Stimulated activated CD4-positive, alpha-beta T cell treated with anti-CD3 and anti-CD28 coated beads, Interleukin-1b, Interleukin-23, amount 100 ng/mL, for 4 hours (primary cell): ENCODE results near the gene TRAF3IP3.

Experiments
- DNase-seq, 2 donors: peaks; one replicate each; pipeline ENCODE4 v3.0.0-alpha.2; 2020; ENCODE audit warnings: low read depth in 2 of 2

Gene TRAF3IP3

DNA sequence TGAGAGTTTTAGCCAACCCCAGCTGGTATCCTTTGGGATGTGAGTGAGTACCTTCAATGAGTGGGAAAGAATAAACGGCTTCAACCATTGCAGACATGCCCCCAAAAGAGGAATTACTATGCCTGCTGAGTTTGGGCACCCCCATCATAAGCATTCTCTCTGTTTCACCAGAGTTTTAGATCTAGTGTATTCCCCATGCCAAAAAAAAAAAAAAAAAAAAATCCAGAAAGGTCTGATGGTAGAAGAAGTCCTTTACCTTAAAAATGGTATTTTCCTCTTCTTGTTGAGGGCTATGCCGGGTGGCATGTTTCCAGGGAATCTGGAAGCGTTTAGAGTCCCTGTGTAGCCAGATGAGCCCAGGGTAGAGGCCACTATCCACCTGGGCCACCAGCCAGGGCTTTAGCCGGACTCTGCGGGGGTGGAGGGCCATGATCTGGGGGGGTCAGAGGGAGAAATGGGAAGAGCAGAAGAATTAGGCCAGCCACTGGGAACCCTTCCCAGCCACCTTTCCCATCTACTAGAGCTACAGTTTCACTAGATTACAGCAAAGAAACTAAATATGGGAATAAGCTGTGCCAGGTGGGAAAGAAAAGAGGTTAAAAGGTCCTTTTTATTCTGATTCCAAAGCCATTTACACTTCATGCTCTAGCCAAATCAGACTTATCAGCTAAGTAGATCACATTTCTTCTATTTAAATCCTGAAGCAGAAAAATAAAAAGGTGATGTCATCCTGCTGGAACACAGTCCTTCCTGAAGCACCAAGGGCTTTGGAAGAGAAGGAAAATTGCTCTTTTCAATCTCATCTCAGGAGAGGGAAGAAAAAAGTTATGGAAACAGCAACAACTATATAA lies 45.4 kb downstream of the TRAF3IP3 start:
- no peak for DNase-seq

DNA sequence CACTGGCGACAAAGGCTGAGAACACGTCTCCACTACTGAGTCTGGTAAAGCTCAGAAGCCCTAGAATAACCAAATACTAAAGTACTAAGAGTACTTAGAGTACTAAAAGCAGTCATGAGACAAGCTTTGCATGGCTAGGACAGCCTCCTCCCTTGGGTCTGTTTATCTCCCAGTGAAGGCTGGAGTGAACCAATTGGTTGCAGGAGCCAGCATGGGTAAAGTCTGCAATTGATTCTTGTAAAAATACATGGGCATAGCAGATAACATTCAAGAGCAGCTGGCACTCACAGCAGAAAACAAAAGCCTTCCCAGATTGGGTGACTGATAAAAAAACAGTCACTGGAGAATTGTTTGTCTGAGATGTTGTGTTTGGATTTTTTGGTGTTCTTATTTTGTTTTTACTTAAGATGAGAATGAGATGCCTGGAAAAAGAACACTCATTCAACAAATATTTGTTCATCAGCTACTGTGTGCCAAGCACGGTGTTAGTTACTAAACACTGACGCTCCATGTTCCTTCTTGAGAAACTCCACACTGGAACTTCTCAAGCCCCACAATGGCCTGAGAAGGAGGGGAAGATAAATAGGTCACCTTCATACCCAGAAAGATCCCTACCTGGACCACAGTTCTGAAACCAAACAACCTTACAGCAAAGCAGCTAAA lies 46.4 kb downstream of the TRAF3IP3 start:
- DNase-seq, result no peak

DNA sequence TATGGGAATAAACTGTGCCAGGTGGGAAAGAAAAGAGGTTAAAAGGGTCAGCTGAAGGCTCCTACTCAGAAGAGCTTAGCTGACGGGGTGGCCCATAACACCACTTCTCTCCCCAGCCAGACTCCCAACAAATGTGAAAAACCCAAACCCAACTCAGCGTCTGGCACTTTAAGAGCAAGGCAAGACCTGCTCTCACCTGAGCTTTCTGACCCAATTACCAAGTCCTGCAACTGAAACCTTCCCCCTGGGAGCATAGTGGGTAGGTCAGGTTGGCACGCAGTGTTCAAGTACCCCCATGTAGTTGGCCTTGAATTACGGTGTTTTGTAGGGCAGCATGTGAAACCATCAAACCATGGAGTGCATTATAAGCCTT lies 46.9 kb downstream of the TRAF3IP3 start:
- no peak for DNase-seq

DNA sequence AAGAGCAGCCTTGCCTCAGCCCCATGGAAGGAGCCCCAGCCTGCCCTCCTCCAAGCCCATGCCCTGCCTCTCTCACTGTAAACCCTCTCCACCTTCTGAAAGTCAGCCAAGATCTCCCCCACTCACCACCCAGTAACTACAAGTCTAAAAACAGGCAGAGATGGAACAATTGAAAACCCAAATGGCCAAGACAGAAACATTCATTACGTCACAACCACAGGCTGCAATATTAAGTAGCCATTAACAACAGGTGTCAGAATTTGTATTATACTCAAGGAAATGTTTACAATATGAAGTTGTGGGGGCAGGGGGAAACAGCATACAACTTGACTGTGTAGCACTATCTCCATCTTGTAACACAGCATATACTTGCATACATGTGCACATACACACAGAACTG lies 47.7 kb downstream of the TRAF3IP3 start:
- no peak for DNase-seq

DNA sequence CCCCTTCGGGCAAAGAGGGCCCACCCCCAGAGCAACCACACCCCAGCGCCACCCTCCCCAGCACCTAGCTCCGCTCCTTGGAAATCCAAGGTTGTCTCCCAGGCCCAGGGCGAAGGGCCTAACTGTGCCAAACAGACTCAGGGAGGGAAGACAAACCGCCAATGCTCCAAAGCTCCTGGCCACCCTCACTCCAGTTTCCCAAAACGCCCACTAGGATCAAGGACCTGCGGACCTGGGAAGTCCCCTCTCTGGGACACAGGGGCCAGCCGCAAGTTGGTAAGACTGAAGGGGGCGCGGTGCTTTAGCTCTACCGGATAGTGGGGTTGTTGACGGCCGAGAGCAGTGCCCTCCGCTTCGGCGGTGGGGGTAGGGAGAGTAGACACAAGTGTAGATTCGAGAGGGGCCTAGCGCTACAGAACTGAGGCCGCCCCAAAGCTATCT lies 49.5 kb downstream of the TRAF3IP3 start:
- no peak for DNase-seq

DNA sequence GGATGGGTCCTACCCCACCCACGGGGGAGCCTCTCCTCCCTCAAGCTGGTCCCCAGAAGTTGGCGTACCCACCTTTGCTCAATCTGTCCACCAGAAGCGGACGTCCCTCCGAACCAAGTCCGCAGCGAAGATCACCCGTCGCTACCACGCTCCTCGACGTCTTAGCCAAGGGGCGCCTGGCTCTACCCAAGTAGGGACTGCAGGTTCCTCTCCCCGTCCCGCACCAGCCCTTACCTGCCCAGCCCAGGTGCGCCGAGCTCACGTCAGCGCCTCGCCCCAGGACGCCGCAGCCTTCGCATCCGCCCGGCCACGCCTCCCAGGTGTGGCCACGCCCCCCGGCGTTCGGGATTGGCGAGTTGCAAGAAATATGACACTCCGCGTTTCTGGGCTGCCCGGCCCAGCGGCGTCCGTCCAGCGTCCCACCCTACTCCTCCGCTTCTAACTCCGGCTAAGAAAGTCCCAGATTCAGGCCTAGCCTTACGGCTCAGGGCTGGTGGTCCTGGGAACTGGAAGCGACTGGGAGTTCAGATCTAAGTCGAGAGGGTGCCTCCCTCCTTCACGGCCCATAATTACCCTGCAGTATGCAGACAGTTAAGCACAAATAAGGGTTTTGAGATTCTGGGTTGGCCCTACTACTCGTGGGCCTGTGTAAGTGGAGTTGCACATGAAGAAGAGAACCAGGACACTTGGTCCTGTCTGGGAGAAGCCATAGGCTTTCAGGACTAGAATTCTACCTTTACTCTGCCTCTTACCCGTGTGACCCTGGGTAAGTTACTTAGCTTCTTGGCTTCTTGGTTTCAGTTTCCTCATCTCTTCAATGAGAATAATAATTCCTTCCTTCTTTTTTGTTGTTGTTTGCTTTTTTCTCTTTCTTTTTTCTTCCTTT lies 50.3 kb downstream of the TRAF3IP3 start, which contains the start of gene IRF6:
Gene IRF6, minus strand, starts transcription at position 268 of the 886 bp plus-strand sequence. CDS start 4,729 bp downstream, outside the sequence.
- DNase-seq, result peak; percentile 58 to 61

DNA sequence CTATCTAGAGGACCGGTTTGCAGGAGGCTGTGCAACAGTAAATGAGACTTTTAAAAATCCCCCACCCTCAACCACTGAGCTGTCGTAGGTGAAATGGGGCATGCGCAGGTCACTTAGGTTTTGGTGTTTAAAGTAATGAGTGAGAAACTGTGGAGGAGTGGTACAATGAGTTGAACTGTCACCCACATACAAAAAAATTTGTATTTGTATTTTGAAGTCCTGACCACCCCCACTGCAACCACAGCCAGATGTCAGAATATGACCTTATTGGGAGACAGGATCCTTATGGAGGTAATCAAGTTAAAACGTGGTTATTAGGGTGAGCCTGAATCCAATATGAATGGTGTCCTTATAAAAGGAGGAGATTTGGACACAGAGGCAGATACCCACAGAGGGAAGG lies 51.7 kb downstream of the TRAF3IP3 start:
- no peak for DNase-seq

DNA sequence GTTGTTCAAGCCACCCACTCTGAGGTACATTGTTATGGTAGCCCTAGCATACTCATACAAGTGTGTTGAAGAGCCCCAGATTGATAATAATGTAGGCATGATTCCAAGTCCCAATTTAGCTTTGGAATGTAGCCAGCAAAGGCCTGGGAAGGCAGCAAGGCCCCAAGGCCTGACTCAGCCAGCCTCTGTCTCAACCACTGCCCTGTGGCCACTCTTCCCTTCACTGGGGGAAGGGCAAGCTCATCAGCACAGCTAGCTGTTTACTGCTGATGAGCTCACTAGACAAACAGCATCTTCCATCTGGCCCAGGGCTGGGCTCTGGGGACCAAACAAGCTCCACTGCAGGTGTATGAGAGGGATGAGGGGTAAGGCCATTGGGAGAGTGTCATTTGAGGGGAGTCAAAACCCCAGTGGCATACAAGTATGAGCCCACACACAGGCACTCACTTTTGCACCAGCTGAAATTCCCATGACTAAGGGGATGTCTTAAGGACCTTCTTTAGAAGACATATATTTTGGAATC lies 52.3 kb downstream of the TRAF3IP3 start:
- no peak for DNase-seq

DNA sequence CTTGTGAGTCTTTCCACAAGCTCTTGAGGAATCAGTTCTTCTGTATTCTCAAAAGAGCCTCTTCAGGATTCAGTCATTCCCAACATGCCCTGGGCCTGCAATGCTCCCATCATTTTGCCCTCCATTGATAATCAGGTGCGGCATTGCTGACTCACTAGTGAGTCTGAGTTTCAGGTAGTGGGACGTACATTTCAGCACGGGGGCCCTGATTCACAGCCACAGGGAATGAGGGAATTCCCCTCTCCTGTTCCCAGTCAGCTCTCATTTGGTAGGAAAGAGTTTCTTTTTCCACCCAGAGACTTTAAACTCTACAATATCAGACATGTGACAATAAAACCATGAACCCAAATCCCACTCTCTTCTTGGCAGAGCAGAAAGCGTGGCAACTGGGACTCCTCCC lies 53.8 kb downstream of the TRAF3IP3 start:
- DNase-seq, result no peak

DNA sequence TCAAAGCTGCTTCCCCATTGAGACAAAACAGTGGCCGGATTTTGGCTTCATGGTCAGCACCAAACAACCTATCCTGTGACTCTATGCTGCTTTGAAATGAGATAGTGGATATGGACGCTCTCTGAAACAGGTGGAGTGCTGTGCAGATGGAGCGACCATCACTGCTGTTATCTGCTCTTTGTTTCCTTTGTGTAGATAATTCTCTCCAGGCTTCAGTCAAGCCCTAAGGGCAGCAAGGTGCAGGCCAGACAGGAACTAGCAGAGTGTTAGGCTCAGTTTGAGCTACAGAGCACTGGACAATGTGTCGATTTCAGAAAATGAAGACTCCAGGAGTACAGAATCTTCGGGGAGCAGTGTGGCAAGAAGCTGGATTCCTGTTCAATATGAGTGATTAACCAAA lies 54.9 kb downstream of the TRAF3IP3 start:
- DNase-seq, result no peak

DNA sequence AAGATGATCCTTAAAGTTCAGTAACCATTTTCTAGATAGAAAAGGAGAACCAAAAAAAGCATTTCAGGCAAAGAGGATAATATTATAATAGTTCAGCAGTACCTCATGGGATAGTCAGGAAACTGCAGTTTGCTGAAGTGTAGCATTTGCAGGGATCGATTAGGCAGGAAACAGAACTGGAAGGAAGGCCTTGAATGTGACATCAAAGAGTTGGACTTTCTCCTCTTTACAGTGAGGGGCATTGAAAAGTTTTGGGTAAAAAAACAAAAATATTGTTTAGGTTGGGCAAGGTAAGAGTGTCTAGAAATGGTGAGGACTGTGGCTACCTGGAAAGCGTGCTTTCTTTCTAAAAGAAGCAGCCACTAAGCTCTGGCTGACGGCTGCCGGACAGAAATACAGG lies 58.0 kb downstream of the TRAF3IP3 start:
- no peak for DNase-seq

DNA sequence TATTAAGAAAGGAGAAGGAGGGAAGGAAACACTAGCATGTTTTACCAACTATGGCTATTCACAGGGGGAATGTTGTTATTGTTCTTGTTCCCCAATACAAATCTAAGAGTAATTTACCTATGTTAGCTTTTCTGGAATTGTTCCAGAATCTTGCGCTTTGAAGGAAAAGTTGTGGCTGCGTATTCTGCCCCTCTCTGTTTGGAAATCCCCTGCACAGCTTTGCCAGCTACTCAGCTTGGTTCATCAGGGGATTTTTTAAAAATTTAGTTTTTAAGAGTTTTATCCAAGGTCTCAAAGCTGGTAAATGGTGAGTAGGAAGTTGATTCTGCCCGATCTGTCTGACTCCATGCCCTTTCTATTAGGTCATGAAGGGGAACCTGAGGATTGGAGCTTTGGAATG lies 59.6 kb downstream of the TRAF3IP3 start:
- no peak for DNase-seq

DNA sequence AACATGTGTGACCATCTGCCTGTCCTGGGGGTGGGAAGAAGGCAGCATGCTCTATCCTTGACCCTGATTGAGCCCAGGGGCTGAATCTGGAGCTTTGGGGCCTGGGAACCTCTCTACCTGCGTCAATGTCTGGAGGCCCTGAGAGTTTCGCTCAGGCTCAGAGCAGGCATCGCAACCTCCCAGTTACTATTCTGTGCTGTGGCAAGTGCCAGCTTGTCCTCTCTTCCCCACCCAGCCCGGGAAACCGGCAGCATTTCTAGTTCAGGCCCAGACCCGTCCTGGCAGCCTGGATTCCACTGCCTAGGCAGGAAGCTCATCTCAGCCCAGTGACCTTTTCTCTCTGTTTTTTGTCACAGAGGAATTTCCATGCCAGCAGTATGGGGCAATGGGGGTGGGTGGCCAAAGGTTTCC lies 60.1 kb downstream of the TRAF3IP3 start:
- no peak for DNase-seq

DNA sequence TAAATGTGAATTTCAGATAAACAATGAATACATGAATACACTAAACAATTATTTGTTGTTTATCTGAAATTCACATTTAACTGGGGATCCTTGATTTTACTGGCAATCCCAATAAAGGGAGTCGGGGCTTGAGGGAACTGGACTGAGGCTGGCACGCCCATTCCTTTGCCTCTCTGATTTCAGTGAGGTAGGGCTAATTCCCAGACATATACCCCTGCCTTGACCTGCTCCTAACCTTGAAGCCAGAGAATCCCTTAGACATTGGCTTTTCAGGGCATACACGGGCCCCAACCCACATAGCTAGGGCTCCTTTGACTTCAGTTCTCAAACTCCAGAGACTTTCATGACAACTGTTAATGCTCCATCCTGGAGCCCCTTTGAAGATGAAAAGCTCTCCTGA lies 61.1 kb downstream of the TRAF3IP3 start:
- DNase-seq, result no peak

DNA sequence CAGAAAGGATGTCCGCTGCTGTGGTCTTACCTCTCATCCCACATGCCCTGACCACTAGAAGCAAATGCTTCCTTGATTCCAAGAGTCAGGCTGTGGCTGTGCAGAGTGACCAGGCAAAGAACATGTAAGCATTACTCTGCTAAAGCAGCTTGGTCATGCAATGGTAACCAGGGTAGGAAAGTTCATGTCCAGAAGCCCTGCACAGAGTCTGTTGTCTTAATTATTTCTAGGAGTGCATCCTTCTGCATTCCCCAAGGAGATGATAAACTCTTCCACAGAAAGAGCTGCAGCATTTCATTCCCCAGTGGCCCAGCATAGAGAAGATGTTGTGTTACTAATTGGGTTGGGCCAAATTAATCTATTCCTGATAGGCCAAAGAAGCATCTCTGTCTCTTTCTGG lies 61.8 kb downstream of the TRAF3IP3 start:
- no peak for DNase-seq

DNA sequence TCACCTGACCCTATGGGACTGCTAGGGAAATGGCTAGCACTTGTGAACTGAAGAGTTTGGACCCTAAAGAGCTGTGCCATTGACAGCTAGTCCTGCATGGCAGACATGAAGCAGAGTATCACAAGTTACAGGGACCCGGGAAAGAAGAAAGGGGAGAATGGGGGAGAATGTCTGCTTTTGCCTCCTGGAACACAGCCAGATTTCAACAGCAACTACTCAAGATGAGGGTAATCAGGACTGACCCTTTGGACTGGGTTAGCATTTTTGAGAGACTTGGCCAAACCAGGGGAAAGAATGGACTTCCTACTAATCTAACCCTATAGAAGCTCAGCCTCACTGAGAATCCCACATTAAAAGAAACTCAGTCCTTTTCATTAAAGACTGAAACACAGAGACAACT lies 63.2 kb downstream of the TRAF3IP3 start:
- DNase-seq, result no peak

DNA sequence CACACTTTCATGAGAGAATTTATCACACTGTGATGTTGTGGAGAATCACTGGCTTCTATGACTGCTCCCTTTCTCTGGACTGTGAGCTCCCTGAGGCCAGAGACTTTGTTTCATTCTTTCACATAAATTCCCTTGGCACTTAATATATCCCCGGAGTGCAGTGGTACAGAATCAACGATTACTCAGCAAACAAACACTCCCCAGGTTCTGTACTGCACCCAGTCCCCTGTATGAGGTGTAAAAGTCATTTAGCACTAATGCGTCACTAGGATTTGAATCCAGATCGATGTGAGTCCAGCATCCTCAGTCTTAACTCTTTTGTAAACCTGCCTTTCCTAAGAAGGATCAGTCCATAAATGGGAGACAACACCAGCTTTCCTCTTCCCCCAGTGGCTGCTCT lies 65.1 kb downstream of the TRAF3IP3 start:
- DNase-seq, result no peak

DNA sequence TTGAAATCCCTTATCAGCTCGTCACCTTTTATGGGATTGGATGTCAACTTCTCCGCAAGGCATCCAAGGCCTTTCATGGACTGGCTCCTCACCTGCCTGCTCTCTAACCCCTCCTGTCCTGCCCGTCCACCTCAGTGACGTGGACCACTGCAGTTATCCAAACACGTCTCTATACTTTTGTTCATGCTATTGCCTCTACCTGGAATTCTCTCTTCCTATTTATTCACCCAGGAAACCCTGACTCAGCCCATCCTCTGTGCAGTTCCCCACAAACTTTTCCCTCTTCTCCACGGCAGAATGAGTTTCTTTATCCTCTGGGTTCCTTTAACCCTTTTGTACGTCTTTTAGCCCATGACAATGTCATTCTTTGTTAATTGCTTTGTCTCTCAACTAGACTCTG lies 66.9 kb downstream of the TRAF3IP3 start:
- DNase-seq, result no peak

DNA sequence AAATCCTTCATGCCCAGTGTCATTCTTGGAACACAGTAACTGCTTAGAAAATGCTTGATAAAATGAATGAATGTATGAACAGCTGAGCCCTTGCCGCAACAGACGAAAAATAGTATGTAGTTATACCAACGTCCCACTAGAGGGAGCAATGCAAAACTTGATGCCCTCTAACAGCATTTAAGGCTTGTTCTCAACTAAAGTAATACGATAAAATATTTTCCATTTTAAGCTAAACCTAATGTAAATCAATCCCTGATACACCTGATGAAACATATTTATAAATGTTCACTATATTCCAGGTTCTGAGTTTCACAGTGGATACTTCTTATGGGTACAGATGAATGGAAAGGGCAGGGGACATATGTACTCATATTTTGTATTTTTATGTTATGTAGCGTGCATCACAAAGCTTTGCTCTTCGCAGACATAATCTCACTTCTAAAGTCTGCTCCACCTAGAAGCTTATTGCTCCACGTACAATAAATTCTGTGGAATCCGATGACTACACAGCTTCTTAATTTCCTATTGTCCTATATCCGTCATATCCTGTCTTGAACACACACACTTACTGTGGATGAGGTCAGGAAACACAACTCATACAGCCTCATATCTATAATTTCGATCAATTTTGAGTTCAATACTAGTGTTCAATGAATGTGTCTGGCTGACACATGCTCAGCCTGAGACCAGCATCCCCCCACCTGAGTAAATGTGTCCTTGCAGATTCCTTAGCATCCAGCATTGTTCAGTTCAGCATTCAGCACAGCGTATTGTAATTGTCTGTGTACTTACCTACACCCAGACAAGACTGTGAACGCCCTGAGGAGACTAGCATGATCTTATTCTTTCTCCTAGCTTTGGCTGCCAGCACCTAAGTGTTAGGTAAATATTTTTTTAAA lies 67.5 kb downstream of the TRAF3IP3 start:
- no peak for DNase-seq

DNA sequence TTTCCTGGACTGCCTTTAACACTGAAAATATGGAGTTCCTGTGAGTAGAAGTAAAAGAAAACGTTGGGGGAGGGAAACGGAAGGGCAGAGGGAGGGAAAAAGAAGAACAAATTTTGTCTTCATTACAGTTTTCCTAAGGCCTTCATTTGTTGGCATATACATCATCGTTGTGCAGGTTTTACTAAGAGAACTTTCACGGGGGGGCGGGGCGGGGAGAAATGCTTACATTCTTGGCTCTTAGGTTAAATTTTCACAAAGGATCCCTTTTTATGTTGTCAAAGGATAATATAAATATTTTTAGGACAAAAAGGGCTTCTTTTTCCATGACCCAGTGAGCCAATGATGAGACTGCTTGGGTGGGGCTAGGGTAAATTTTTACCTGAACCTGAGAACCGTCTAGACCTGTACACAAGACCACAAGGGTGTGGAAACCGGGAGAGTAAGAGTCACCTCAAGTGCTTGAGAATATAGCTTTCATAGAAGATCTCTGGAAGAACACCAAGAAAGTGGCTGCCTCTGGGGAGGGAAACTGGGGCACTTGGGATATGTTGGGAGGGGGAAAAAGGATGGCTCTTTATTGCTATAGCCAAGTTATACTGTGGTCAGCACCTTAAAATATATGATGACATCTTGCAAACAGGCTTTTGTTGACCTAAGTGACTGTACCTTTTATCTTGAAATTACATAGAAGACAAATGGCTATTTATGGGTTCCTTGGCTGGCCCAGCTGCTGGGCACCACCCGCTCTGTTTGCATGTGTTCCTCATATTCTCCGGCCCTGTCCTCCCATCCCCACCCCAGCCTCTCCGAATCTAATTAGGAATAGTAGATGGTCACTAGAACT lies 70.0 kb downstream of the TRAF3IP3 start:
- DNase-seq, result no peak
